DOHH2 (cell line): Measurements from ENCODE around the gene CDKL5.

Experiments
- EZH2phosphoT487 ChIP-seq: fragments of 200-600 bp; sonication (generic); IDR thresholded peaks from 2 replicates; pipeline ENCODE4 v1.6.1; 2017; ENCODE audit warnings: borderline replicate concordance, mild to moderate bottlenecking, antibody characterized with exemption, low read length, moderate library complexity, mixed read lengths
- TF ChIP-seq, protein P1 (sequence below): fragments of 200-600 bp; sonication (generic); IDR thresholded peaks from one replicate; pipeline ENCODE4 v1.5.1; 2014; ENCODE audit warnings: antibody characterized with exemption, mild to moderate bottlenecking, low read depth, low read length; ENCODE audit not compliant: poor library complexity, severe bottlenecking

DNA sequence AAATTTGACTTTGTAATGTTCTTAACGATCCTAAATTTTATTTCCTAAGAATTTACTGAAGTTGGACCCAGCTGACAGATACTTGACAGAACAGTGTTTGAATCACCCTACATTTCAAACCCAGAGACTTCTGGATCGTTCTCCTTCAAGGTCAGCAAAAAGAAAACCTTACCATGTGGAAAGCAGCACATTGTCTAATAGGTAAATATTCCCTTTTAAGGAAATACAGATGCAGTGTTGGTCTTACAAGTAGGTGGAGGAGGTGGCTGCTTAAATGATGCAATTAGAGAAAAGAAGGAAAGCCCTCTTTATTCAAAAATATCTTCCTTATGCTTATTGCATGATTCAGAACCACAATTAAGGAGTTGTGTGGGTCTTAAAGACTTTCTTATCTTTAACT is 173.0 kb downstream of the CDKL5 start:
- TF ChIP-seq, protein P1, sequence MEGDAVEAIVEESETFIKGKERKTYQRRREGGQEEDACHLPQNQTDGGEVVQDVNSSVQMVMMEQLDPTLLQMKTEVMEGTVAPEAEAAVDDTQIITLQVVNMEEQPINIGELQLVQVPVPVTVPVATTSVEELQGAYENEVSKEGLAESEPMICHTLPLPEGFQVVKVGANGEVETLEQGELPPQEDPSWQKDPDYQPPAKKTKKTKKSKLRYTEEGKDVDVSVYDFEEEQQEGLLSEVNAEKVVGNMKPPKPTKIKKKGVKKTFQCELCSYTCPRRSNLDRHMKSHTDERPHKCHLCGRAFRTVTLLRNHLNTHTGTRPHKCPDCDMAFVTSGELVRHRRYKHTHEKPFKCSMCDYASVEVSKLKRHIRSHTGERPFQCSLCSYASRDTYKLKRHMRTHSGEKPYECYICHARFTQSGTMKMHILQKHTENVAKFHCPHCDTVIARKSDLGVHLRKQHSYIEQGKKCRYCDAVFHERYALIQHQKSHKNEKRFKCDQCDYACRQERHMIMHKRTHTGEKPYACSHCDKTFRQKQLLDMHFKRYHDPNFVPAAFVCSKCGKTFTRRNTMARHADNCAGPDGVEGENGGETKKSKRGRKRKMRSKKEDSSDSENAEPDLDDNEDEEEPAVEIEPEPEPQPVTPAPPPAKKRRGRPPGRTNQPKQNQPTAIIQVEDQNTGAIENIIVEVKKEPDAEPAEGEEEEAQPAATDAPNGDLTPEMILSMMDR, result no peak
- TF ChIP-seq EZH2phosphoT487, result no peak
